Measurements from ENCODE around the gene GTF2A1L. TPM values are rescaled to one million over a fixed set of nuclear protein-coding genes. Genes with fewer than 3 reads are reported as not detected.

Gene GTF2A1L, protein sequence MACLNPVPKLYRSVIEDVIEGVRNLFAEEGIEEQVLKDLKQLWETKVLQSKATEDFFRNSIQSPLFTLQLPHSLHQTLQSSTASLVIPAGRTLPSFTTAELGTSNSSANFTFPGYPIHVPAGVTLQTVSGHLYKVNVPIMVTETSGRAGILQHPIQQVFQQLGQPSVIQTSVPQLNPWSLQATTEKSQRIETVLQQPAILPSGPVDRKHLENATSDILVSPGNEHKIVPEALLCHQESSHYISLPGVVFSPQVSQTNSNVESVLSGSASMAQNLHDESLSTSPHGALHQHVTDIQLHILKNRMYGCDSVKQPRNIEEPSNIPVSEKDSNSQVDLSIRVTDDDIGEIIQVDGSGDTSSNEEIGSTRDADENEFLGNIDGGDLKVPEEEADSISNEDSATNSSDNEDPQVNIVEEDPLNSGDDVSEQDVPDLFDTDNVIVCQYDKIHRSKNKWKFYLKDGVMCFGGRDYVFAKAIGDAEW
- total RNA-seq, result 3.4 TPM
- 1 to 10 TPM in 2 of 8 donors, under 1 TPM in 5, not detected in 1; 0.28 to 2.1 (median 0.82) TPM for polyA plus RNA-seq (ENCODE audit: insufficient read depth in 1 of 8, insufficient read length in 8 of 8, low replicate concordance in 1 of 8)
- long read RNA-seq, donor 1, result 0 reads
- long read RNA-seq, donor 2, result 0 reads
- long read RNA-seq, donor 3, result 0 reads
- long read RNA-seq, donor 4, result 0 reads
- long read RNA-seq, donor 5, result 0 reads
- long read RNA-seq, donor 6, result 0 reads
- long read RNA-seq, donor 7, result 0 reads
- long read RNA-seq, donor 8, result 0 reads
- long read RNA-seq, donor 9, result 0 reads
- long read RNA-seq, donor 10, result 0 reads
- long read RNA-seq, donor 11, result 0 reads

DNA sequence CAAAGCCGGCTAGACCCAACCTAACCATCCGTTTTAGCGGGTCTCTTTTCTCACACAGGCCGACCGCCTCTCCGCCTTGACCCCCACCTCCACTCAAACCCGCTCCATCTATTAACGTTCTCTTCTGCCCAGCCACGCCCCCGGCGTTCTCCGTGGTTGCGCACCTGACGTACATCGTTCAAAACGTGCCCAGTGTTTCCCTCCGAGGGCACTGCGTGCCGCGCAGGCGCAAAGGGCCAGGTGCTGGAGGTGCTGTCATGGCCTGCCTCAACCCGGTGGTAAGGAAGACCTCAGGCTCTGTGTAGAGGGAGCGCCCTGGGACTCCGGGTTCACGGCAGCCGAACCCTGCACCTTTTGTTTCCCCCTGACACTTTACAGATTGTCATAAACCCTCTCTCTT is at the start of gene GTF2A1L:
Gene GTF2A1L (plus strand): TSS at position 239 of the 400 bp plus-strand sequence. CDS start 19 bp downstream, at position 258.
- no peak within 1 kb of the TSS for H3K4me3 ChIP-seq (ENCODE audit: low read length)
- WGBS (ENCODE audit: insufficient coverage), result 72% methylated on average over 22 of the region's 26 CpGs
- DNase-seq, result no peak
- no peaks in the 10 kb centered on the region for H3K4me1 ChIP-seq (ENCODE audit: control insufficient read depth, insufficient read depth, low read length)
- H3K27ac ChIP-seq (ENCODE audit: low read length), result no peak within 1 kb of the TSS
- H3K27me3 ChIP-seq (ENCODE audit: control insufficient read depth, insufficient read depth, low read length), result no peaks in the 10 kb centered on the region
- H3K9me3 ChIP-seq (replicated peaks; ENCODE audit: control insufficient read depth, low read depth, low read length), result no peaks in the 10 kb centered on the region
- no peaks in the 10 kb centered on the region for H3K36me3 ChIP-seq (ENCODE audit: control insufficient read depth, insufficient read depth, low read length)

DNA sequence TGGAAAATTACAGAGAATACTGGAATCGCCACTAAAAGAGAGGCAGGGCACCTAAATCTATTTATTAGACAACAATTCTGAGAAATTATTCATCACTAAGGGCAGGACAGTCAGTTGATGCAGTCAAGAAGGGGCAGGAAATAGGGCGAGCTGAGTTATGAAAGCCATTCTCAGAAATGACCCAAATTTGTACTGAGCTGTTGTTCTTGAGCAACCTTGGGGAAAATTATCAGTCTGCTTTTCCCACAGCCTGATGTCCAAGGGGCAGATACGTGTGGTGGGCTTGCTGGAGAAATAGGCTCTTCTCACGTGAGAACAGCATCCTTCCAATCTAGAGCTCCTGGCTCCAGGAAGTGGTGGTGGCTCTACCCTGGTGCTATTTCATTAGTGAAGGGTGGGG is 49.1 kb upstream of the GTF2A1L start:
- H3K4me3 ChIP-seq (ENCODE audit: low read length), result no peak overlapping the region

DNA sequence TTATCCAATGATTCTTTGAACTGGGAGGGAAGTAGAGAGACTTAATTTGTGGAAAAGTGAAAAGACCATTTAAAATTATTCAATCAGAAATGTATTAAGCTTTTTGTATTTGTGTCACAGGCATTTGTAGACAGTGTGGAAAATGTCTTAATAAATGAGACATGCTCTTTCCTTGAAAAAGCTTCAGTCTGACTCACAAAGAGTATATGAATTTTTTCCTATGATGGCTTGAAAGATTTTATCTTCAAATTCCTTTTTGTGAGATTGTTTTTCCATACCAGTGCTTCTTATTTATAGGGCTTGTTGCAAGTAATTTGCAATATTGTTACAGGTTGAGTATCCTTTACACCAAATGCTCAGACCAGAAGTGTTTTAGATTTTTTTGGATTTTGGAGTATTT is 48.2 kb upstream of the GTF2A1L start:
- H3K4me3 ChIP-seq (ENCODE audit: low read length), result no peak overlapping the region
- no peaks in the 10 kb centered on the region for H3K27me3 ChIP-seq (ENCODE audit: control insufficient read depth, insufficient read depth, low read length)
- no peaks in the 10 kb centered on the region for H3K36me3 ChIP-seq (ENCODE audit: control insufficient read depth, insufficient read depth, low read length)
- H3K4me1 ChIP-seq (ENCODE audit: control insufficient read depth, insufficient read depth, low read length), result peaks cover 32% of the 10 kb centered on the region
- H3K27ac ChIP-seq (ENCODE audit: low read length), result no peak overlapping the region
- peak; percentile 53 for DNase-seq
- no peaks in the 10 kb centered on the region for H3K9me3 ChIP-seq (replicated peaks; ENCODE audit: control insufficient read depth, low read depth, low read length)

More for the DNA sequence above, 49.1 kb upstream of the GTF2A1L start:
- 90% methylated on average over 2 of the region's 4 CpGs for WGBS (ENCODE audit: insufficient coverage)
- H3K27me3 ChIP-seq (ENCODE audit: control insufficient read depth, insufficient read depth, low read length), result no peaks in the 10 kb centered on the region
- no peak overlapping the region for H3K27ac ChIP-seq (ENCODE audit: low read length)
- DNase-seq, result no peak
- peaks cover 32% of the 10 kb centered on the region for H3K4me1 ChIP-seq (ENCODE audit: control insufficient read depth, insufficient read depth, low read length)
- no peaks in the 10 kb centered on the region for H3K36me3 ChIP-seq (ENCODE audit: control insufficient read depth, insufficient read depth, low read length)
- H3K9me3 ChIP-seq (replicated peaks; ENCODE audit: control insufficient read depth, low read depth, low read length), result no peaks in the 10 kb centered on the region

- Histone ChIP-seq H3K27me3 (ENCODE audit: control insufficient read depth, insufficient read depth, low read length) (no peaks in the 10 kb centered on the region), H3K36me3 (ENCODE audit: control insufficient read depth, insufficient read depth, low read length) (no peaks in the 10 kb centered on the region), H3K9me3 (replicated peaks; ENCODE audit: control insufficient read depth, low read depth, low read length) (no peaks in the 10 kb centered on the region), H3K27ac (ENCODE audit: low read length) (peak overlapping the region; percentile 7), H3K4me1 (ENCODE audit: control insufficient read depth, insufficient read depth, low read length) (peaks cover 25% of the 10 kb centered on the region), H3K4me3 (ENCODE audit: low read length) (no peak overlapping the region)
- 49% methylated on average over 3 of the region's 5 CpGs for WGBS (ENCODE audit: insufficient coverage)
- peak; percentile 40 for DNase-seq
Measured at GRCh38 chr2:48572816-48573215, 44.8 kb upstream of the GTF2A1L start.

DNA sequence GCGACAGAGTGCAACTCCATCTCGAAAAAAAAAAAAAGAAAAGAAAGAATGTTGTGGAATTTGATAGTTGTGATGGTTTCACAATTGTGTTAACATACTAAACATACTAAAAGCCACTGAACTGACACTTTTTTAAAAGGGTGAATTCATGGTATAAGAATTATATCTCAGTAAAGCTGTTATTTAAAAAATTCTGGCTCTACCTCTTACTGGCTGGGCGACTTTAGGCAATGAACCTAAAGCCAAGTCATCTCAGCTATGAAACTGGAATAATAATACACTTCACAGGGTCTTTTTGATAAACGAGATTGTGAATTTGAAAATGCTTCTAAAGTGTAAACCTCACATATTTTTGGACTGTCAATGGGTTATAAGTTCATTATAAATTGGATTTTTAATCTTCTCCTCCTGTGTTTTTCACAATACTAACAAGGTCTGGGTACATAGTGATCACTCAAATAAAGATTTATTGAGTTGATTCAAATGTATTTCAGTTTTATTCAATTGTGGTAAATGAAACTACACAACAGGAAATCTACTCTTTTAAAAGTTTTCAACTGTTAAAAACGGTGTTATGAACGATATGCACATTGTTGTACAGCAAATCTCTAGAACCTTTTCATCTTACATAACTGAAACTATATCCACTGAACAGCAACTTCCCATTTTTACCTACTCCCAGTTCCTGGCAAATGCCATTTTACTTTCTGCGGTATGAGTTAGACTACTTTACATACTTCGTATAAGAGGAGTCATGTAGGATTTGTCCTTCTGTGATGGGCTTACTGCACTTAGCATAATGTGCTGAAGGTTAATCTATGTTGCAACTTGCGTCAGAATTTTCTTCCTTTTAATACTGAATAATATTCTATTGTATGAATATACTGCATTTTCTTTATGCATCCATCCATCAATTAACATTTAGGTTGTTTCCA is 43.0 kb upstream of the GTF2A1L start:
- Histone ChIP-seq H3K27ac (ENCODE audit: low read length) (no peak overlapping the region), H3K4me1 (ENCODE audit: control insufficient read depth, insufficient read depth, low read length) (peaks cover 14% of the 10 kb centered on the region), H3K36me3 (ENCODE audit: control insufficient read depth, insufficient read depth, low read length) (no peaks in the 10 kb centered on the region), H3K4me3 (ENCODE audit: low read length) (no peak overlapping the region), H3K27me3 (ENCODE audit: control insufficient read depth, insufficient read depth, low read length) (no peaks in the 10 kb centered on the region), H3K9me3 (replicated peaks; ENCODE audit: control insufficient read depth, low read depth, low read length) (no peaks in the 10 kb centered on the region)
- DNase-seq, result no peak
- WGBS (ENCODE audit: insufficient coverage), result no CpG with 5 or more reads among the region's 9 CpGs

DNA sequence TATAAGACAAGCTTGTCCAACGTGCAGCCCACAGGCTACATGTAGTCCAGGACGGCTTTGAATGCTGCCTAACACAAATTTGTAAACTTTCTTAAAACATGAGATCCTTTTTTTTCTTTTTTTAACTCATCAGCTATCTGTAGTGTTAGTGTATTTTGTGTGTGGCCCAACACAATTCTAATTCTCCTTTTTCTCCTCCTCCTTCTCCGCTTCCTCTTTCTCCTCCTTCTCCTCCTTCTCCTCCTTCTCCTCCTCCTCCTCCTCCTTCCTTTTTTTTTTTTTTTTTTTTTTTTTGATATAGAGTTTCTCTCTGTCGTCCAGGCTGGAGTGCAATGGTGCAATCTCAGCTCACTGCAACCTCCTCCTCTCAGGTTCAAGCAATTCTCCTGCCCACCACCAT is 39.3 kb upstream of the GTF2A1L start:
- H3K4me1 ChIP-seq (ENCODE audit: control insufficient read depth, insufficient read depth, low read length), result no peaks in the 10 kb centered on the region
- H3K27ac ChIP-seq (ENCODE audit: low read length), result no peak overlapping the region
- no CpG with 5 or more reads among the region's 4 CpGs for WGBS (ENCODE audit: insufficient coverage)
- H3K36me3 ChIP-seq (ENCODE audit: control insufficient read depth, insufficient read depth, low read length), result peaks cover 16% of the 10 kb centered on the region
- no peaks in the 10 kb centered on the region for H3K27me3 ChIP-seq (ENCODE audit: control insufficient read depth, insufficient read depth, low read length)
- no peaks in the 10 kb centered on the region for H3K9me3 ChIP-seq (replicated peaks; ENCODE audit: control insufficient read depth, low read depth, low read length)
- no peak overlapping the region for H3K4me3 ChIP-seq (ENCODE audit: low read length)
- no peak for DNase-seq

DNA sequence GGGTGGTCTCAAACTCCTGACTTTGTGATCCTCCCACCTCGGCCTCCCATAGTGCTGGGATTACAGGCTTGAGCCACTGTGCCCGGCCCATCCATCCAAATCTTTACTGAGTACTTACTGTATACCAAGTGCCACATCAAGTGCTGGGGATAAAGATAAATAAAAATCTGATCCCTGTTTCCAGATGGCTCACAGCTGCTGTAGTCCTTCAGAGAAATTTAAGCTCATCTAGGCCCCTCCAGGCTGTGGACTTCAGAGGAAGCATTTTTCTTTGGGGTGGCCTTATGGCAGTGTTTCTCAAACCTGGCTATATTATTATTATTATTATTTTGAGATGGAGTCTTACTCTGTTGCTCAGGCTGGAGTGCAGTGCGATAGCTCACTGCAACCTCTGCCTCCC is 33.7 kb upstream of the GTF2A1L start:
- H3K27me3 ChIP-seq (ENCODE audit: control insufficient read depth, insufficient read depth, low read length), result no peaks in the 10 kb centered on the region
- DNase-seq, result no peak
- no peak overlapping the region for H3K4me3 ChIP-seq (ENCODE audit: low read length)
- H3K36me3 ChIP-seq (ENCODE audit: control insufficient read depth, insufficient read depth, low read length), result peaks cover 16% of the 10 kb centered on the region
- no peaks in the 10 kb centered on the region for H3K9me3 ChIP-seq (replicated peaks; ENCODE audit: control insufficient read depth, low read depth, low read length)
- H3K4me1 ChIP-seq (ENCODE audit: control insufficient read depth, insufficient read depth, low read length), result peaks cover 21% of the 10 kb centered on the region
- H3K27ac ChIP-seq (ENCODE audit: low read length), result no peak overlapping the region
- WGBS (ENCODE audit: insufficient coverage), result no CpG with 5 or more reads among the region's 3 CpGs

- DNase-seq, result no peak
- H3K4me3 ChIP-seq (ENCODE audit: low read length), result no peak overlapping the region
- peaks cover 21% of the 10 kb centered on the region for H3K4me1 ChIP-seq (ENCODE audit: control insufficient read depth, insufficient read depth, low read length)
- no peak overlapping the region for H3K27ac ChIP-seq (ENCODE audit: low read length)
- WGBS (ENCODE audit: insufficient coverage), result 94% methylated on average over 3 of the region's 4 CpGs
- H3K9me3 ChIP-seq (replicated peaks; ENCODE audit: control insufficient read depth, low read depth, low read length), result no peaks in the 10 kb centered on the region
- peaks cover 16% of the 10 kb centered on the region for H3K36me3 ChIP-seq (ENCODE audit: control insufficient read depth, insufficient read depth, low read length)
- H3K27me3 ChIP-seq (ENCODE audit: control insufficient read depth, insufficient read depth, low read length), result no peaks in the 10 kb centered on the region
Measured at GRCh38 chr2:48584551-48584950, 33.1 kb upstream of the GTF2A1L start.

GRCh38 chr2:48586433-48586832 is 31.2 kb upstream of the GTF2A1L start:
- H3K4me1 ChIP-seq (ENCODE audit: control insufficient read depth, insufficient read depth, low read length), result peaks cover 21% of the 10 kb centered on the region
- H3K36me3 ChIP-seq (ENCODE audit: control insufficient read depth, insufficient read depth, low read length), result peaks cover 7% of the 10 kb centered on the region
- no peak overlapping the region for H3K27ac ChIP-seq (ENCODE audit: low read length)
- no peaks in the 10 kb centered on the region for H3K27me3 ChIP-seq (ENCODE audit: control insufficient read depth, insufficient read depth, low read length)
- WGBS (ENCODE audit: insufficient coverage), result 68% methylated on average over 4 of the region's 4 CpGs
- no peak for DNase-seq
- no peak overlapping the region for H3K4me3 ChIP-seq (ENCODE audit: low read length)
- no peaks in the 10 kb centered on the region for H3K9me3 ChIP-seq (replicated peaks; ENCODE audit: control insufficient read depth, low read depth, low read length)

Data from muscle of leg (tissue), 16 donors.